Brain pericyte (primary cell): ENCODE data around the gene NEFH.
A peak's percentile ranks its signal among the peaks of the same experiment; 100 is the strongest.
"Not testable (repeated sequence)": the region's sequence is repeated elsewhere in the genome, so short reads cannot be mapped to it uniquely, and the experiment has no call there.

Experiments
- DNase-seq: peaks from one replicate; pipeline ENCODE4 v3.0.0-alpha.2; 2012; ENCODE audit warnings: low read depth, low spot score

NEFH gene

GRCh38 chr22:29464581-29464980 lies 15.4 kb upstream of the NEFH start:
- DNase-seq: no peak

GRCh38 chr22:29469755-29470154 lies 10.3 kb upstream of the NEFH start:
- no peak for DNase-seq

- peak; percentile 5 for DNase-seq
Measured at GRCh38 chr22:29470159-29470855, 9.7 kb upstream of the NEFH start.

- DNase-seq: no peak
Measured at GRCh38 chr22:29473001-29473400, 7.0 kb upstream of the NEFH start.

GRCh38 chr22:29475550-29475949 lies 4.5 kb upstream of the NEFH start:
- DNase-seq: no peak

GRCh38 chr22:29476116-29476515 lies 3.9 kb upstream of the NEFH start:
- DNase-seq: no peak

- DNase-seq: no peak
Measured at GRCh38 chr22:29477723-29478318, 2.2 kb upstream of the NEFH start.

GRCh38 chr22:29478326-29479276 lies 1.4 kb upstream of the NEFH start:
- DNase-seq: no peak

GRCh38 chr22:29480262-29480511 lies 169 bp downstream of the NEFH start:
- DNase-seq: no peak

- peak; percentile 11 for DNase-seq
Measured at GRCh38 chr22:29480512-29481264, 670 bp downstream of the NEFH start.

GRCh38 chr22:29481265-29482000 lies 1.4 kb downstream of the NEFH start:
- DNase-seq: no peak

- no peak for DNase-seq
Measured at GRCh38 chr22:29482253-29482652, 2.2 kb downstream of the NEFH start.

GRCh38 chr22:29482726-29483125 lies 2.7 kb downstream of the NEFH start:
- DNase-seq: no peak

GRCh38 chr22:29483254-29483653 lies 3.2 kb downstream of the NEFH start:
- DNase-seq: no peak

GRCh38 chr22:29484642-29485041 lies 4.6 kb downstream of the NEFH start:
- DNase-seq: no peak

- no peak for DNase-seq
Measured at GRCh38 chr22:29485448-29485847, 5.4 kb downstream of the NEFH start.

- no peak for DNase-seq
Measured at GRCh38 chr22:29487426-29487986, 7.5 kb downstream of the NEFH start.

- not testable (repeated sequence) for DNase-seq
Measured at GRCh38 chr22:29489127-29489780, 9.2 kb downstream of the NEFH start.

GRCh38 chr22:29491012-29491411 lies 11.0 kb downstream of the NEFH start:
- DNase-seq: no peak

GRCh38 chr22:29493636-29494035 lies 13.6 kb downstream of the NEFH start:
- DNase-seq: no peak
